GM21576 (cell line): ENCODE data around the gene PLEKHM1.

ENCODE experiments used
- ATAC-seq: cut with Tn5 transposase; IDR thresholded peaks from one replicate; pipeline ENCODE4 v1.9.1; 2021; ENCODE audit warnings: mild to moderate bottlenecking, moderate library complexity; ENCODE audit not compliant: unreplicated experiment

PLEKHM1 gene

DNA sequence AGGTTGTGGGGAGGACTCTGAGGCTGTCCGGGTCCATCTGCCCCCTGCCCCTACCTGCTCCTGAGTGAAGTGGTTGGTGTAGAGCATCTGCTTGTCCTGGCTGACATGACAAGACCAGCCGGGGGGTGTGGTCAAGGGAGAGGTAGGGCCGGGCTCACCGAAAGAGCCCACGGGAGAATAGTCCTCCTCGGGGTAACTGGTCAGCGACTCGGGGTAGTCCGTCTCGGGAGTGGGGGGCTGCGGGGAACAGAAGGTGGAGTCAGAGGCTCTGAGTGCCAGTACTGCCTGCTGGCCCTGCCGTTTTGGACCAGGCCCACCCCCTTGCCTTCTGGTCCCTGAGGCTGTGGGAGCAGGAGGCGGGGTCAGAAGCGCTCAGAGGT lies 85.7 kb downstream of the PLEKHM1 start:
- no peak for ATAC-seq

GRCh38 chr17:45403906-45404490 lies 86.5 kb downstream of the PLEKHM1 start:
- no peak for ATAC-seq

GRCh38 chr17:45402916-45403315 lies 87.6 kb downstream of the PLEKHM1 start:
- ATAC-seq: no peak

DNA sequence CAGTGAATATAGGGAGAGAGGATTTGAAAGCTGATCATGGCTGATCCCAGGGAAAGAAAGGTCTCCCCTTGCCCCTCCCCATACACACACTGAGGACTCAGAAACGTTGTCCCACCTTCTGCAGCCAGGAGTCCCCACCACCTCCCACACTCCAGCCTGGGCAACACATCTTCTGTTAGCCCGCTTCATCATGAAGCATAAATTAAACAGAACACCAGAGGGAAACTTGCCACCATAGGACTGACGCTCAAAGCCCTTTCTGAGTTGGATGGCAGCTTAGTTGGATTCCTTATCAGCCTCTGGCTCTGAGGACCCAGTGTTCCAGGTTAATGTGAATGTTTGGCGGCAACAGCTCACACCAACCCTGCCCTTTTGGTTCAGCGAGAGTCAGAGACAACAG lies 91.7 kb downstream of the PLEKHM1 start:
- ATAC-seq: no peak

DNA sequence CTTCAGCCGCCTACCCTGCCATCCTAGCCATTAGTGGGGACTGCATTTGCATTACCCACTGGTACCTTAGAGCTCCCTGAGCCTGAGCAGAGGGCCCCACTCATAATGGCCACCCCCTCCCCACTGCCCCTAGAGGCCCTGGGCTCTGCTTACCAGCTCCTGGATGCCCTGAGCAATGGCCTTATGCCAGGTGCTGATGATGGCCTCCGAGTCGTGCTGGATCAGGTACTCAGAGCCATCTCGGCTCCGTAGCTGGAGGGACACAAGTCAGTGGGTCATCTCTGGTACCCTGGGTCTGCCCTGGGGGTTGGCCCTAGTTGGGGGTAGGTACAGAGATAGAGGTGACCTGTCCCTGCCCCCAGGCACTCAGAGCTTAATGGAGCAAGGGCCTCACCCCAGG lies 92.7 kb downstream of the PLEKHM1 start:
- no peak for ATAC-seq

GRCh38 chr17:45396496-45397205 lies 93.9 kb downstream of the PLEKHM1 start:
- no peak for ATAC-seq

GRCh38 chr17:45395569-45396415 lies 94.7 kb downstream of the PLEKHM1 start:
- no peak for ATAC-seq

DNA sequence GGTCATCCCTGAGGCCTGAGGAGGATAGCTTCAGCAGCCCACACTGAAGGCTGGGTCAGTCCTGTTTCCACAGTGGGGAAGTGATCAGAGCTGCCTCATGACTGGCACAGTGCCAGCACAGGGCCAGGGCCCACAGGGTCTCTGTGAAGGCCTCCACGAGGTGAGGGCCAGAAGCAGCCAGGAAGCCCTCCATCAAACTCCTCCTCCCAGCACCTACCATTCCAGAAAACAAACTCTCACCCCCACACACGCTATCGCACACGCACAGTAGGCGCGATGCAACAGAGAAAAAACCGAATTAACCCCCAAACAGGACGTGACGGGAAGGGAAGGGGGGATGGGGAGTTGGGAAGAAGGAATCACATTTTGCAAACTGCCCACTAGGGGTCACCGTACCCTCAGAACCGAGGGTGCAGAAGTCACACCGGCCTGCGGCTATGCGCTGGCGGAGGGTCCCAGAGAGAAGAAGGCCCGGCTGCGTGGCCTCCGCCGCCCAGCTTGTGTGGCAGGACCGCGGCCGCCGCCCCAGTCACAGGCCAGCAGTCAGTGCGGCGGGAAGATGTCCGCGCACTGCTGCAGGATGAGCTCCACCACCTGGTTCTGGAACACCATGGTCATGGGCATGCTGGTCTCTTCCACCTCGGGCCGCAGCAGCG lies 95.5 kb downstream of the PLEKHM1 start:
- ATAC-seq: no peak

- no peak for ATAC-seq
These were observed 96.0 kb downstream of the PLEKHM1 start for GRCh38 chr17:45394564-45394912.

- ATAC-seq: no peak
These were observed 96.4 kb downstream of the PLEKHM1 start for GRCh38 chr17:45394091-45394490.

GRCh38 chr17:45393411-45393810 lies 97.1 kb downstream of the PLEKHM1 start:
- no peak for ATAC-seq

GRCh38 chr17:45391918-45392317 lies 98.6 kb downstream of the PLEKHM1 start:
- no peak for ATAC-seq

GRCh38 chr17:45391291-45391690 lies 99.2 kb downstream of the PLEKHM1 start:
- no peak for ATAC-seq

- ATAC-seq: no peak
These were observed 101.2 kb downstream of the PLEKHM1 start for GRCh38 chr17:45389354-45389753.

DNA sequence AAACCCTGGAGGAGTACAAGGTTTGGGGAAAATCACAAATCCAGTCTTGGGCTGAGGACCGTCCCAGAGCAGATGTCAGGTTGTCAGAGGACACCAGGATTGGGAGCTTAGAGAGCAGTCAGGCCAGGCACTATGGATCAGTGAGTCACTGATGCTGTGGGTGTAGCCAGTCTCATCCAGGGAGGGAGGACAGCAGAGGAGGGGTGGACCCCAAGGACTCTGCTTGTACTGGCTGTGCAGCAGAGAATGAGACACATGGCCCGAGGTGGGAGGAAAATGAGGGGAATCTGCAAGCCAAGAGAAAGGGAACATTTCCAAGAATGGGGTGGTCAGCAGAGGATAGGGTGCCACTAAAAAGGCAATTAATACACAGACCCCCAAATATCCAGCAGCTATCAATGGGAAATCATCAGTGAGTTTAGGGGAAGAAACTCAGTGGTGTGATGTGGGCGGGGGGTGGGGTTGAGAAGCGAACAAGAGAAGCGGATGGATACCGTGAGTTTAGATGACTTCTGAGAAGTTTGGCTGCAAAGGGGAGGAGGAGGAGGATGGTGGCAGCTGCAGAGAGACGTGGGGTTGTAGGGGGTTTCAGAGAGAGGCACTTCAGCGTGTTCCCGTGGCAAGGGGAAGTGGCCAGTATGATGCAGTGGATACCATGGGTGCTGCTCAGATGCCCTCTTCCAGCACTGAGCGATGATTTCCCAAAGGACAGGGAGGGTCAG lies 101.8 kb downstream of the PLEKHM1 start:
- no peak for ATAC-seq

DNA sequence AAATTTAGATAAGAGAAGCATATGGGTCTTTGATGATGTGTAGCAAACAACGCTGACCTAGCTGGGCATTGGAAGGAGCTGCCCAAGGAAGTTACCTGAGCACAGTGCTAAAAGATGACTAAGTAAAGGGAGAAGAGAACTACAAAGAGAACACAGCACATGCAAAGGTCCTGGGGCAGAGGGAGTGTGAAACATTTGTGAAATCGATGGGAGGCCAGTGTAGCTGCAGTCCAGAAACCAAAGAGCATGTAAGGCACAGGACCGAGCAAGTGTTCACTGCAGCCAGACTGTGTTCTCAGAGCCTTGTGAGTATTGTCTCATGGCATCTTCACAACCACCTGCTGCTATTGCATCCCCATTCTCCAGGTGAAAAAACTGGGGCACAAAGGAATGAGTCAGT lies 102.8 kb downstream of the PLEKHM1 start:
- no peak for ATAC-seq

GRCh38 chr17:45386178-45386577 lies 104.3 kb downstream of the PLEKHM1 start:
- ATAC-seq: no peak
